GM23248 (cell line): ENCODE data around the gene LRFN3.

Experiments
- EZH2 ChIP-seq: fragments of 200-600 bp; sonication (generic); IDR thresholded peaks from 2 replicates; pipeline ENCODE4 v1.6.1; 2018; ENCODE audit warnings: antibody characterized with exemption, mild to moderate bottlenecking; ENCODE audit not compliant: insufficient read depth, poor library complexity, severe bottlenecking
- EZH2phosphoT487 ChIP-seq: fragments of 200-600 bp; sonication (generic); IDR thresholded peaks from 2 replicates; pipeline ENCODE4 v1.6.1; 2018; ENCODE audit warnings: antibody characterized with exemption, moderate library complexity, mild to moderate bottlenecking, low read depth; ENCODE audit not compliant: insufficient read depth

- no peak for TF ChIP-seq EZH2
- no peak for TF ChIP-seq EZH2phosphoT487
Measured at GRCh38 chr19:35936738-35937268, 629 bp downstream of the LRFN3 start.
